Activated CD8-positive, alpha-beta memory T cell treated with anti-CD3 and anti-CD28 coated beads, Interleukin-2, amount 50 U/mL, for 1 hour (primary cell): ENCODE results near the gene GYS1.

Source experiments
- DNase-seq: peaks from one replicate; pipeline ENCODE4 v3.0.0-alpha.2; 2020; ENCODE audit errors: extremely low read depth

Gene GYS1

DNA sequence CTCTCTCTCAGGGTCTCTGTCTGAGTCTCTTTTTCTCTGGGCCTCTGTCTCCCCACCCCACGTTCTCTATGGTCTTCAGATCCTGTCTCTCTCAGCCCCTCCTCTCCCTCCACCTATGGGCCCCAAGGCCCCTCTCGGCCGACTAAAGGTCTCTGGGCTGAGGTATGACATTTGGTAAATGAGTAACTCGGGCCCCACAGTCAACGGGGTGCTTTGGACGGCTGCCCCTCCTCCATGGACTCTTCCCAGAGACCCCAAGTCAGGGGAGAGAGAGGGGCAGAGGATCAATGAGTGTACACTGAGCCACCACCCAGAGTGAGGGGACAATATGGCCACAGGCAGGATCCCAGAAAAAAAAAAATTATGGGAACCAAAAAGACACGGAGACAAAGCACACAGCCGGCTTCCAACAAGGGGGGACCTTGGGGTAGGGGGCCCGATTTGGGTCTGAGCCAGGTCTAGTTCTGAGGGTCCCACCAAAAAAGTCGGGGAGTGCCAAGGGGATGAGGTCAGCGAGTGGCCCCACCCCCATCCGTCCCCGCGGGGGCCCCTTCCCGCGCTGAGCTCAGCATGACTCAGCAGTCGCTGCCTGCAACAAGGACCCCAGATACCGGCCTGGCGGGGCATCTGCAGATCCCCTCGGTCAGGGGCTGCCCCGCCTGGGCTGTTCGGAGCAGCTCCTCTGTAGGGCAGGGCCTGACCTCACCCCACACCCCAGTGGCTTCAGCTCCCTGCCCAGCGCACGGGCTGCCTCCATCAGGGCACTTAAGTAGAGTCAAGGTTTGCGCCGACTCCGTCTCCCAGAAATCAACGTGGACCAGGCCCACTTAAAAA lies 29.5 kb downstream of the GYS1 start:
- no peak for DNase-seq

DNA sequence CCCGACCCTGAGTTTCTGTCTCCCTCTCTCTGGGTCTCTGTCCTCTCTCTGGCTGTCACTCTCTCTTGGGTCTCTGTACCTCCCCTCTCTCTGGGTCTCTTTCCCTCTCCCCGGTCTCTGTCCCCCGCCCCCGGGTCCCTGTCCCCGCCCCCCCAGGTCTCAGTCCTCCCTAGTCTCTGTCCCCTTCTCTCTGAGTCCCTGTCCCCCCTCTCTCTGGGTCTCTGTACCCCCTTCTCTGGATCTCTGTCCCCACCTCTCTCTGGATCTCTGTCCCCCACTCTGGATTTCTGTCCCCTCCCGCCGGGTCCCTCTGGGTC lies 30.3 kb downstream of the GYS1 start:
- no peak for DNase-seq

DNA sequence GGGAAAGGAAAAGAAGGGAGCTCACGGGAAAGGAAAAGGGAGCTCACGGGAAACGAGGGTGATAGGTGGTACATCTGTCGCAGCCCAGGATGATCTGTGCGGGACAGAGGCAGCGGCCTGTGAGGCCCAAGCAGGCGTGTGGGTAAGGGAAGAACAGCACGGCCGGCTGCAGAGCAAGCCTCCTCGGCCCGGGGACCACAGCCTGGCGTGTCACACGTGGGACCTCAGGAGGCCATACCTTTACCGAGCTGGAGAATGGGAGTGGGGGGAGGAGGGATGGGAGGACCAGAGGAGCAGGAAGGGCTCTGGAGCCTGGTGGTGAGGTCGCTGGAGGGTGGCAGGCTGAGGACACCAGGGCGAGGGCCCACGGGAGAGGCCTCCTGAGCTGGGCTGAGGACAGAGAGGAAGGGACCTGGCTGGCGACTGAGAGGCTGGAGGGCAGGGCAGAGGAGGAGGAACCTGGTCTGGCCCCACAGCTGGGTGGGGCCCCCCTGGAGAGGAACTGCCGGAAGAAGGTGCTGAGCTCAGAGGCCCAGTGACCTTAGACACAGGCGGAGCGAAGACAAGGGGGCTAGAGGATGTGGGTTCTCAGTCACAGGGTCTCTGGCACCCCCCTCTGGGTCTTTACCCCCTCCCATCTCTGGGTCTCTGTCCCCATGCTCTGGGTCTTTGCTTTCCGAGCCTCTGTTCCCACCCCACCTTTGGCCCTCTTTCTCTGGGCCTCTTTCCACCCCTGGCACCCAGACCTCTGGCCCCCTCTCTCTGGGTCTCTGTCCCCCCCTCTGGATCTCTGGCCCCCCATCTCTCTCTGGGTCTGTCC lies 30.9 kb downstream of the GYS1 start:
- DNase-seq: no peak

DNA sequence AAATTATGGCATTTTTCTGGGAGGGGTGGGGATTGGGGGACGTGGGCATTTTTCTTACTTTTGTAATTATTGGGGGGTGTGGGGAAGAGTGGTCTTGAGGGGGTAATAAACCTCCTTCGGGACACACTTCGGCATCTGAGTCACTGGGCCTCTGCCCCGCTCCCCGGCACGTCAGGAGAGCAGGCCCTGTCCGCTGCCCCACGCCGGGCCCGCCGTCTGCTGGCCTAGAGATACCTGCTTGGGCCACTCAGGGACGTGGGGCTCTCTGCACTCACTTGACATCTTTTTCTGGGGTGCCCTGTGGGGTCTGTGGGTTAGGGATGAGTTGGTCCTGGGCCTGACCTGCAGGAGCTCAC lies 31.5 kb downstream of the GYS1 start:
- DNase-seq: no peak

DNA sequence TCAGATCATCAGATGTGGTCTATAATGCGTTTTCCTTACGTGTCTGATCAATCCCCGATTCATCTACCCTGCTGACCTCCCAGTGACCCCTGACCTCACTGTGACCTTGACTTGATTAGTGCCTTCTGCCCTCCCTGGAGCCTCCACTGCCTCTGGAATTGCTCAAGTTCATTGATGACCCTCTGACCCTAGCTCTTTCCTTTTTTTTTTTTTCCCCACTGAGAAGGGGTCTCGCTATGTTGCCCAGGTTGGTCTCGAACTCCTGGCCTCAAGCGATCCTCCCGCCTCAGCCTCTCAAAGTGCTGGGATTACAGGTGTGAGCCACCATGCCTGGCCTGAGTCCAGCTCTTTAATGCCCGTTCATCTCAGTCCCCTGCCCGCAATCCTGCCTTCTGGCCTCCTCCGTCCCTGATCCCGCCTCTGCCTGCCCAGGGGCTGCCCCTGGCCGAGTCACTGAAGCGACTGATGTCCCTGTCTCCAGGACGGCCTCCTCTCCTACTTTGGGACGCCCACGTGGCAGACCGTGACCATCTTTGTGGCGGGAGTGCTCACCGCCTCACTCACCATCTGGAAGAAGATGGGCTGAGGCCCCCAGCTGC lies 32.0 kb downstream of the GYS1 start:
- DNase-seq: no peak

DNA sequence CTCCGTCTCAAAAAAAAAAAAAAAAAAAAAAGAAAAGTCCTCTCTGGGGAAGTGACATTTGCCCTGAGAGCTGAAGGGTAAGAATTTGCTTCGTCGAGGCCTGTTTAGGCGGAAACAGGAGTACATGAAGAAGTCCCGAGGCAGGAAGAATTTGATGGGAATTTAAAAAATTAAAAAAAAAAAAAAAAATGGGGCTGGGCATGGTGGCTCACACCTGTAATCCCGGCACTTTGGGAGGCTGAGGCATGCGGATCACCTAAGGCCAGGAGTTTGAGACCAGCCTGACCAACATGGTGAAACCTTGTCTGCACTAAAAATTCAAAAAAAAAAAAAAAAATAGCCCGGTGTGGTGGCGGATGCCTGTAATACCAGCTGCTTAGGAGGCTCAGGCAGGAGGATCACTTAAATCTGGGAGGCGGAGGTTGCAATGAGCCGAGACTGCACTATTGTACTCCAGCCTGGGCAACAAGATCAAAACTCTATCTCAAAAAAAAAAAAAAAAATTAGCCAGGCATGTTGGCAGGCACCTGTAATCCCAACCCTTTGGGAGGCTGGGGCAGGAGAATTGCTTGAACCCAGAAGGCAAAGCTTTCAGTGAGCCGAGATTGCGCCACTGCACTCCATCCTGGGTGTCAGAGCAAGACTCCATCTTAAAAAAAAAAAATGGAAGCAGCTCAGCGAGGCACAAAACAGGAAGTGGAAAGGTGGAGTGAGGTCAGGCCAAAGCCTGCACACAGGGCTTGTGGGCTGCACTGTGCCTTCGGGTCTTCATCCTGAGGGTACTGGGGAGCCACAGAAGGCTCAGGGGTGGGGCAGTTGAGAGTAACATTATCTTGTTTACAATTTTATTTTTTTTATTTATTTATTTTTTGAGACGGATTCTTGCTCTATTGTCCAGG lies 33.5 kb downstream of the GYS1 start:
- DNase-seq: no peak

DNA sequence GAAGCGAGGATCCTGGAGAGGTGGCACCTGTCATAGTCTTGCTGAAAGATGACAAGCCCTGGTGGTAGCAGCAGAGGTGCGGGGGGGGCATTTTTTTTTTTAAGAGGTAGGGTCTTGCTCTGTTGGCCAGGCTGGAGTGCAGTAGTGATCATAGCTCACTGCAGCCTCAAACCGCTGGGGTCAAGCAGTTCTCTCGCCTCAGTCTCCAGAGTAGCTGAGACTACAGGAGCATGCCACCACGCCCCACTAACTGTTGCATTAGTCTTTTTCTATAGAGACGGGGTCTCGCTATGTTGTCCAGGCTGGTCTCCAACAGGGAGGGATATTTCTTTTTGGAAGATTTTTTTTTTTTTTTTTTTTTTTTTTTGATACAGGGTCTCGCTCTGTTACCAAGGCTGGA lies 35.1 kb downstream of the GYS1 start:
- no peak for DNase-seq

DNA sequence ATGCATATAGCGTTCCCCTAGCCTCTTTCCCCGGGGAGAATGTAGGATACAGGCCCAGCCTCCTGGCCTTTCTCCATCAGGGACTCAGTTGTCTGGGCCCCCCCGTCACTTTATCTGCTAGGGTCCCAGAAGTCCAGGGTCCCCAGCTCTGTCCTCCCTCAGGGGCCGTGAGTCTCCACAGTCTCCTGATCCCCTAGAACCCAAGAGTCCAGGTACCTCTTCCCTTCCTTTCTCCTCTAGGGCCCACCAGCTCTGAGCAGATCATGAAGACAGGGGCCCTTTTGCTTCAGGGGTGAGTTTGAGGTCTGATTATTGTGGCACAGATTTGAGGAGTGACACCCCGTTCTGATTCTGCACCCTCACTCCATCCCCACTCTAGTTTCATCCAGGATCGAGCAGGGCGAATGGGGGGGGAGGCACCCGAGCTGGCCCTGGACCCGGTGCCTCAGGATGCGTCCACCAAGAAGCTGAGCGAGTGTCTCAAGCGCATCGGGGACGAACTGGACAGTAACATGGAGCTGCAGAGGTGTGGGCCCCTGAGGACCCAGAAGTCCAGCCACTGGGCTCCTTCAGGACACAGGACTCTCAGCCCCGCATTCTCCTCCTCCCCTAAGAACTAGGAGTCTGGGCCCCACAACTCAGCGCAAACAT lies 37.7 kb downstream of the GYS1 start:
- DNase-seq: no peak

DNA sequence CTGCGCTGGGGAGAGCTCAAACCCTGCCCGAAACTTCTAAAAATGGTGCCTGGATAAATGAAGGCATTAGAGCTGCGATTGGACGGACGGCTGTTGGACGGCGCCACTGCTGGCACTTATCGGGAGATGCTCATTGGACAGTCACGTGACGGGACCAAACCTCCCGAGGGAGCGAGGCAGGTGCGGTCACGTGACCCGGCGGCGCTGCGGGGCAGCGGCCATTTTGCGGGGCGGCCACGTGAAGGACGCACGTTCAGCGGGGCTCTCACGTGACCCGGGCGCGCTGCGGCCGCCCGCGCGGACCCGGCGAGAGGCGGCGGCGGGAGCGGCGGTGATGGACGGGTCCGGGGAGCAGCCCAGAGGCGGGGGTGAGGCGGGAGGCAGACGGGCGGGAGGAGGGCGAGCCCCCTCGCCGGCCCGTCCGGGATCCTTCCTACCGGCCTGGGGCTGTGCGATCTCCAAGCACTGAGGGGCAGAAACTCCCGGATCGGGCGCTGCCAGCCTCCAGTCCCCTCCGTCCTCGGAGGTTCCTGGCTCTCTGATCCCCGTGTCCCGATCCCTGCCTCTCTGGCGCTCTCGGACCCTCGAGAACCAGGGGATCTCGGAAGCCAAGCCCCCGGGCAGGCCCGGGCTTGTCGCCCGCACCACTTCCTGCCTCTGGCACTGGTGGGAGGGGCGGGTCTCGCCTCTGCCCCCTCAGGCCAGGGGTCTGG lies 38.4 kb downstream of the GYS1 start, which contains the start of gene BAX:
BAX (plus strand) TSS at position 281 of the 713 bp plus-strand sequence; CDS start at position 335, 54 bp downstream.
- peak; percentile 21 for DNase-seq

DNA sequence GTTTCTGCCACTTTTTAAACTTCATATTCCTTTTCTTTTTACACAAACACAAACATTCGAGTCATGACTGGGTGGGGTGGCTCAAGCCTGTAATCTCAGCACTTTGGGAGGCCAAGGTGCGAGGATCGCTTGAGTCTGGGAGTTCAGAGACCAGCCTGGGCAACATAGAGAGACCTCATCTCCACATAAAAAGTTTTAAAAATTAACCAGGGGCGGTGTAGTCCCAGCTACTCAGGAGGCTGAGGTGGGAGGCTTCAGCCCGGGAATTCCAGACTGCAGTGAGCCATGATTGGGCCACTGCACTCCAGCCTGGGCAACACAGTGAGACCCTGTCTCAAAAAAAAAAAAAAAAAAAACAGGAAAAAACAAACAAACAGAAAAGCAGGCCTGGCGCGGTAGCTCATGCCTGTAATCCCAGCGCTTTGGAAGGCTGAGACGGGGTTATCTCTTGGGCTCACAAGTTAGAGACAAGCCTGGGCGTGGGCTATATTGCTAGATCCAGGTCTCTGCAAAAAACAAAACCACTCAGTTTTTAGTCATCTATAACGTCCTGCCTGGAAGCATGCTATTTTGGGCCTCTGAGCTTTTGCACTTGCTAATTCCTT lies 39.0 kb downstream of the GYS1 start:
- DNase-seq: no peak

DNA sequence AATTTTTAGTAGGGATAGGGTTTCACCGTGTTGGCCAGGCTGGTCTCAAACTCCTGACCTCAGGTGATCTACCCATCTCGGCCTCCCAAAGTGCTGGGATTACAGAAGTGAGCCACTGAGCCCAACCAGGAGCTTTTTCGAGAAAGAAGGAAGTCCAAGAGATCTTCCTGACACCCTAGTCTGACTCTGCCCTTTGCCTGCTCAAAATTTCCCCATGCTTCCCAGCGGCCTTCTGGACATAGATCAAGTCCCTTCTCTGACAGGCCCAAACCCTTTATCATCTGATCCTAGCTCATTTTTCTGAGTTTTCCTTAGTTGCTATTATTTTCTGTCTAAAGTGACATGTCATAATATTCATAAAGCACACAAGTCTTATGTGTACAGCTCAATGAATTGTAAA lies 40.0 kb downstream of the GYS1 start:
- DNase-seq: no peak

DNA sequence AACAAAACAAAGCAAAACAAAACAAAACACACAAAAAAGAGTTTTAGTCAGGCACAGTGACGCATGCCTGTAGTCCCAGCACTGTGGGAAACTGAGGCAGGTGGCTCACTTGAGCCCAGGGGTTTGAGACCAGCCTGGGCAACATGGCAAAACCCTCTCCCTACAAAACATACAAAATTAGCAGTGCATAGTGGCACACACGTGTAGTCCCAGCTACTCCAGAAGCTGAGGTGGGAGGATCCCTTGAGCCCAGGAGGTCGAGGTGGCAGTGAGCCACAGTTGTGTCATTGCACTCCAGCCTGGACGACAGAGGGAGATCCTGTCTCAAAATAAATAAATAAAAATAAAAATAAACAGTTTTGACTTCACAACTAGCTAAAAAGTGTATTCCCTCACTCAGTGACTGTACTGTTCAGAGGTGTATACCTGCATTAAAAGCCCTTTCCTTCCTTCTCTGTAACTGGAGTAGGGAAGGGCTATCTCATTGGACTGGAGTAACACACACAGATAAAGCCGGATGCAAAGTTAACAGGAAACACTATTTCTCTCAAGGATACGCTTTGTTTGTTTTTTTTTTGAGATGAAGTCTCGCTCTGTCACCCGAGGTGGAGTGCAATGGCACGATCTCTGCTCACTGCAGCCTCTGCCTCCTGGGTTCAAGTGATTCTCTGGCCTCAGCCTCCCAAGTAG lies 42.1 kb downstream of the GYS1 start:
- no peak for DNase-seq

DNA sequence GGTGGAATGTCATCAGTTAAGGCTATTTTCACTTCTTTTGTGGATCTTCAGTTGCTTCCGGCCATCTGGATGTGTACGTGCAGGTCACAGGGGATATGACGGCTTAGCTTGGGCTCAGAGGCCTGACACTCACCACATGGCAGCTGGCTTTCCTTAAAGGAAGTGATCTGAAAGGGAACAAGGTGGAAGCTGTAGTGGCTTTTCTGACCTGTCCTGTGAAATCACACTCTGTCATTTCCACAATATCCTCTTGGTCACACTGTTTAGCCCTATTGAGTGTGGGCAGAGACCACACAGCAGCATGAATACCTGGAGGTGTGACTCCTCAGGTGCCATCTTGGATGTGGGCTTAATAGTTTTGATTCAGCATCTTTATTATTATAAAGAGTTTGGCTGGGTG lies 43.0 kb downstream of the GYS1 start:
- no peak for DNase-seq

DNA sequence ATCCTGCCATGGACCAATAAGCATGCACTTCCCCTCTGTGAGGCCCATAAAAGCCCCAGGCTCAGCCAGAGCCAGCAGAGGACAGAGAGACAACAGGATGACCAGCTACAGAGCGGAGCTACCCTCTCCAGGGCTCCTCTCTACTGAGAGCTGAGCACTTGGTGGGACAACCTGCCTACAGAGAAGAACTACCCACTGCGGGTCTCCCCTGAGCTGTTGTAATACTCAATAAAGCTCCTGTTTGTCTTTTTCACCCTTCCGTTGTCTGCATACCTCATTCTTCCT lies 45.9 kb downstream of the GYS1 start:
- DNase-seq: no peak

DNA sequence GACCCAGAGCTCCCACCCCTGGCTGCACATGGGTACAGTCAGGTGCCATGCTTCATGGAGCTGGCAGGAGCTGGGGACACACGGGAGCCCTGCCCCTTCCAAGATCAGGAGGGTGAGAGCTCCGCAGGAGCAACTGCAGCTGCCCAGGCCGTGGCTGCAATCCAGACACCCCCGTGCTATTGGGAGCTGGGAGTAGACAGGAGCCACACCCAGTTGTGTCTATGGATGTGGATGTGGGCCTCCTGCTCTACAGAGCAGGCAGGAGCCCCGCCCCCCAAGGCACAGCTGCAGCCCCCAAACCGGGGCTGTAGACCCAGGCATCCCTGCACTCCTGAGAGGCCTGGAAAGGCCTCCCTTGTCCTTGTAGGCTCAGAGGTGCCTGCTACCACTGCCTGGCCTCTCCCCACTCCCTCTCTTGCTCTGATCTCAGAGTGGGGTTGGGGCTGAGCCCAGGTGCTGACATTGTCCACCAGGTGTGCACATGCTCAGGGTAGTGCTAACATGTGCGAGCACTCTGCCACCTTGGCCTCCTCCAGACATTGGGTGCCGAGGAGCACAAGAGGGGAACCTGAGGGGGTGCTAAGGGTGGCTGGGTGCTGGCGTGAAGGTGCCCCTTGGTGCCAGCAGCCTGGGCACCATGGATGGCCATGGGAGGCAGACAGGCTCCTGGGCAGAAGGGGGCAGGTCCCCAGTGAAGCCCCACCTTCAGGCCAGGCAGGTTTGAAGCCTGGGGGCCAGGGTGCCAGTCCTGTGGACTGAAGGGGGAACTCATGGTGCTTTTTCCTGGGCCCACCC lies 46.4 kb downstream of the GYS1 start:
- no peak for DNase-seq

DNA sequence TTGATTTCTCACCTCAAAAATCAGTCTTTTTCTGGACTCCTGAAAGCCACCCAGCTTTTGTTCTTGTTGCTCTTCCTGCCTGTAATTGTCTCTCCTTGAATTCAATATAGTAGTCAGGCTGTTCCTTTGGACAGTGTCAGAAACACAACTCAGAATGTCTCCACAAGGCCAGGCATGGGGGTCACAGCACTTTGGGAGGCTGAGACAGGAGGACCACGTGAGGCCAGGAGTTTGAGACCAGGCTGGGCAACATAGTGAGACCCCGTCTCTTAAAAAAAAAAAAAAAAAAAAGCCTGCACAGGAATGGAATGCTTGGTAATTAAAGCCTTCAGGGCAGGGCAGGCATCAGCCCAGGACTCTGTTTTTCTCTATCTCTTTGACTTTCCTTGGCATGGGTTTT lies 47.3 kb downstream of the GYS1 start:
- DNase-seq: no peak

DNA sequence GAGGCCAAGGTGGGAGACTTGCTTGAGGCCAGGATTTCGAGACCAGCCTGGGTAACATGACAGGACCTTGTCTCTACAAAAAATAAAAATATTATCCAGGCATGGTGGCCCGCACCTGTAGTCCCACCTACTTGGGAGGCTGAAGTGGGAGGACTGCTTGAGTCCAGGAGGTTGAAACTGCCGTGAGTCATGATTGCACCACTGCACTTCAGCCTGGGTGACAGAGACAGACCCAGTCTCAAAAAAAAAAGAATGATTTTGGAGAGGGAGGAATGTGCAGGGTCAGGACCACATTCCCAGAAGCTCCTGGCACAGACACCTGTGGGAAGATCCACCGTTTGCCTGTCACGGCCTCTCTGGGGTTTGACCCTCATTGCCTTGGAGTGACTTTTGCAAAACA lies 47.7 kb downstream of the GYS1 start:
- DNase-seq: no peak

DNA sequence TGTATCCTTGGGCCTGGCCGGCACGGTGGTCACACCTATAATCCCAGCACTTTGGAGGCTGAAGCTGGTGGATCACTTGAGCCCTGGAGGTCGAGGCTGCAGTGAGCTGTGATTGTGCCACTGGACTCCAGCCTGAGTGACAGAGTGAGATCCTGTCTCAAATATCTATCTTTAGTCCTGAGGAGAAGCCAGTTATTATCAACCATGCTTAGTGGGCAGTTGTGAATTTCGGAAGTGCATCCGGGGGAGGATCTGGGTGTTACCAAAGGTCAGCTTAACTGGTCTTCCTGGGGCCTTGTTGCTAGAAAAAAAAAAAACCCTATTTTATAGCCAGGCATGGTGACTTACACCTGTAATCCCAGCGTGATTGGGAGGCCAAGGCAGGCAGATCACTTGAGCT lies 50.0 kb downstream of the GYS1 start:
- DNase-seq: no peak

DNA sequence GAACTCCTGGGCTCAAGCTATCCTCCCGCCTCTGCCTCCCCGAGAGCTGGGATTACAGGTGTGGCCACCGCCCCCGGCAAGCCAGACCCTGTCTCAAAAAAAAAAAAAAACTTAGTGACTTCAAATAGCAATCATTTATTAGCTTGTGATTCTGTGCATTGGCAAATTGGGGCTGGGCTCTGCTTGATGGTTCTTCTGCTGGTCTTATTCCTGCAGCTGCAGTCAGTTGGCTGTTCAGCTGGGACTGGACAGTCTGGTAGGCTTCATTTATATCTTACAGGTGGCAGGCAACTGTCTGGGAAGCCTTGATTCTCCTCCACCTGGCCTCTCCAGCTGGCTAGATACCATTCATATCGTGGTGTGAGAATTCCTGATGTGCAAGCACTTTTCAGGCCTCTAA lies 52.2 kb downstream of the GYS1 start:
- no peak for DNase-seq
